WTC11 (cell line): Measurements from ENCODE around the gene SNX25. TPM values are rescaled to one million over a fixed set of nuclear protein-coding genes. Genes with fewer than 3 reads are reported as not detected.
A peak's percentile ranks its signal among the peaks of the same experiment; 100 is the strongest.

Source experiments
- ATAC-seq: fragments of 200-7000 bp; cut with Tn5 transposase; 2 replicates; pipeline ENCODE4 v1.10.0; 2021; ENCODE audit warnings: mild to moderate bottlenecking, moderate library complexity
- CTCF ChIA-PET: fragments of 300-600 bp; sonication (Branson Sonifier 250); formaldehyde crosslinking; loops from one replicate; lab custom pipeline; 2021; ENCODE audit warnings: antibody characterized with exemption; lab: Charles Lee
- POLR2A ChIA-PET: fragments of 350-600 bp; sonication (Branson Sonifier 250); formaldehyde crosslinking; loops from one replicate; lab custom pipeline; 2021; ENCODE audit warnings: antibody characterized with exemption; lab: Charles Lee
- DNase-seq: peaks from one replicate; pipeline ENCODE4 v3.0.0; 2021; ENCODE audit warnings: low spot score
- H3K27ac Mint-ChIP-seq: 2 replicates; pipeline ENCODE4 v1.8.0; 2021; ENCODE audit warnings: mixed read lengths
- H3K27me3 Mint-ChIP-seq: 2 replicates; pipeline ENCODE4 v1.8.0; 2021; ENCODE audit warnings: low read depth, mild to moderate bottlenecking, moderate library complexity, mixed read lengths
- H3K36me3 Mint-ChIP-seq: 2 replicates; pipeline ENCODE4 v1.8.0; 2021; ENCODE audit warnings: mixed read lengths
- H3K4me1 Mint-ChIP-seq: 2 replicates; pipeline ENCODE4 v1.8.0; 2022; ENCODE audit warnings: mixed read lengths
- H3K4me3 Mint-ChIP-seq: 2 replicates; pipeline ENCODE4 v1.8.0; 2021; ENCODE audit warnings: mild to moderate bottlenecking, moderate library complexity, mixed read lengths
- H3K9me3 Mint-ChIP-seq: 2 replicates; pipeline ENCODE4 v1.8.0; 2021; ENCODE audit warnings: mixed read lengths
- ATF6 ChIP-seq: sonication (generic); formaldehyde crosslinking; IDR thresholded peaks from 2 replicates; pipeline ENCODE4 v1.8.1; 2023; ENCODE audit warnings: mild to moderate bottlenecking, missing genetic modification reagents
- CREB1 ChIP-seq: sonication (generic); formaldehyde crosslinking; IDR thresholded peaks from 2 replicates; pipeline ENCODE4 v1.8.0; 2023; ENCODE audit warnings: mild to moderate bottlenecking, missing genetic modification reagents
- ESRRA ChIP-seq: sonication (generic); formaldehyde crosslinking; IDR thresholded peaks from 2 replicates; pipeline ENCODE4 v1.8.1; 2022; ENCODE audit warnings: mild to moderate bottlenecking, missing genetic modification reagents, borderline replicate concordance
- NR1H2 ChIP-seq: sonication (generic); formaldehyde crosslinking; IDR thresholded peaks from 2 replicates; pipeline ENCODE4 v1.9.0; 2021; ENCODE audit warnings: mild to moderate bottlenecking, moderate library complexity, missing genetic modification reagents
- TCF7 ChIP-seq: sonication (generic); formaldehyde crosslinking; IDR thresholded peaks from 2 replicates; pipeline ENCODE4 v1.8.0; 2022; ENCODE audit warnings: mild to moderate bottlenecking, low read depth, missing genetic modification reagents, moderate library complexity
- TP53 ChIP-seq: sonication (generic); formaldehyde crosslinking; IDR thresholded peaks from 2 replicates; pipeline ENCODE4 v1.8.1; 2023; ENCODE audit warnings: mild to moderate bottlenecking, missing genetic modification reagents
- ZMAT4 ChIP-seq: fragments of 250-450 bp; sonication (Bioruptor Pico); IDR thresholded peaks from 2 replicates; pipeline ENCODE4 v1.9.0; 2021; ENCODE audit warnings: mild to moderate bottlenecking
- ZNF219 ChIP-seq: sonication (generic); formaldehyde crosslinking; IDR thresholded peaks from 2 replicates; pipeline ENCODE4 v1.8.0; 2023; ENCODE audit warnings: missing genetic modification reagents, mild to moderate bottlenecking, borderline replicate concordance
- ZNF317 ChIP-seq: sonication (generic); formaldehyde crosslinking; IDR thresholded peaks from 2 replicates; pipeline ENCODE4 v1.8.1; 2023; ENCODE audit warnings: low read depth, mild to moderate bottlenecking, moderate library complexity, missing genetic modification reagents, borderline replicate concordance
- ZNF416 ChIP-seq: fragments of 250-450 bp; sonication (Bioruptor Pico); IDR thresholded peaks from 2 replicates; pipeline ENCODE4 v1.9.0; 2021; ENCODE audit warnings: mild to moderate bottlenecking, inconsistent platforms
- ZNF671 ChIP-seq: fragments of 250-450 bp; sonication (Bioruptor Pico); IDR thresholded peaks from 2 replicates; pipeline ENCODE4 v1.8.0; 2021; ENCODE audit warnings: mild to moderate bottlenecking
- total RNA-seq: library from RNA; stranded (reverse); gene quantifications from 3 replicates; pipeline ENCODE4 v1.2.3, GENCODE V29; 2021
- TF ChIP-seq, protein P1 (sequence below): sonication (generic); formaldehyde crosslinking; IDR thresholded peaks from 2 replicates; pipeline ENCODE4 v1.8.0; 2023; ENCODE audit warnings: missing genetic modification reagents, mild to moderate bottlenecking, borderline replicate concordance
- TF ChIP-seq, protein P2 (sequence below): fragments of 200-600 bp; IDR thresholded peaks from 2 replicates; pipeline ENCODE4 v1.8.0; 2022; ENCODE audit warnings: antibody characterized with exemption
- TF ChIP-seq, protein P3 (sequence below): sonication (generic); formaldehyde crosslinking; IDR thresholded peaks from 2 replicates; pipeline ENCODE4 v1.8.0; 2022; ENCODE audit warnings: mild to moderate bottlenecking, missing genetic modification reagents
- TF ChIP-seq, protein P4 (sequence below): fragments of 250-450 bp; sonication (Bioruptor Pico); conservative IDR thresholded peaks from 2 replicates; pipeline ENCODE4 v1.9.0; 2021; ENCODE audit warnings: mild to moderate bottlenecking

SNX25 gene
- total RNA-seq, 1 experiment from 2014 or later = 16.9 TPM

DNA sequence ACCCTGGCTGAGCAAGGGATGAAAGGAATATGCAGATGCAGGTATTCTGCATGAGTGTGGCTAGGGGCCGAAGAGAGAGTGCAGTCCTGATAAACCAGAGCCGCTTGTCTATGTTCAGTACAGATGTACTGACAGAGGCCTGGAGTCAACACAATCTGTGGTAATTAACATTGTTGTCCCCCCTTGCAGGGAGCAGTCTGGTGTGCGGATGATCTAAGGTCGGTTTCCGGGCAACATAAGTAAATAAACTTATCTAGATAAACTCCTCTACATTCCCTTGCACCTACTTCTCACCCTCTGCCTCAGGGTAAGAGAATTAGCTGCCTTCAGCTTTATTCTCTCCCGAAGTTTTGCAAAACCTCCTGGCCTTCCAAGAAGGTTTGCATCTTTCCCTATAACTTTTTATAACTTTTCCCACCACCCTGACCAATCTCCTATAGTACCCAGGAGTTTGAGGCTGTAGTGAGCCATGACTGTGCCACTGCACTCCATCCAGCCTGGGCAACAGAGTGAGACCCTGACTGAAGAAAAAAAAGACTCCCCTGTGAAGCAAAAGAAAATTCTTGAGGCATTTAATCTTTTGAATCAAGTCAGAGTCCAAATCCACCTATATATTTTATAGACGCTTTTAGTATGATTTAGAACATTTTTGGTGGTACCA lies 26.6 kb downstream of the SNX25 start:
- peaks cover 19% of the 10 kb centered on the region for H3K36me3 Mint-ChIP-seq
- no peak overlapping the region for H3K27ac Mint-ChIP-seq
- ATAC-seq = peak; percentile 38; the same call in 1 of the 2 replicates
- no peak for DNase-seq
- H3K4me3 Mint-ChIP-seq = no peak overlapping the region
- no peak for TF ChIP-seq ESRRA (CRISPR knock-in tag)
- TF ChIP-seq ZNF416 = no peak
- TF ChIP-seq NR1H2 (CRISPR knock-in tag) = no peak
- no peak for TF ChIP-seq ZNF671 (CRISPR knock-in tag)
- TF ChIP-seq TP53 (CRISPR knock-in tag) = no peak
- TF ChIP-seq, protein P1, sequence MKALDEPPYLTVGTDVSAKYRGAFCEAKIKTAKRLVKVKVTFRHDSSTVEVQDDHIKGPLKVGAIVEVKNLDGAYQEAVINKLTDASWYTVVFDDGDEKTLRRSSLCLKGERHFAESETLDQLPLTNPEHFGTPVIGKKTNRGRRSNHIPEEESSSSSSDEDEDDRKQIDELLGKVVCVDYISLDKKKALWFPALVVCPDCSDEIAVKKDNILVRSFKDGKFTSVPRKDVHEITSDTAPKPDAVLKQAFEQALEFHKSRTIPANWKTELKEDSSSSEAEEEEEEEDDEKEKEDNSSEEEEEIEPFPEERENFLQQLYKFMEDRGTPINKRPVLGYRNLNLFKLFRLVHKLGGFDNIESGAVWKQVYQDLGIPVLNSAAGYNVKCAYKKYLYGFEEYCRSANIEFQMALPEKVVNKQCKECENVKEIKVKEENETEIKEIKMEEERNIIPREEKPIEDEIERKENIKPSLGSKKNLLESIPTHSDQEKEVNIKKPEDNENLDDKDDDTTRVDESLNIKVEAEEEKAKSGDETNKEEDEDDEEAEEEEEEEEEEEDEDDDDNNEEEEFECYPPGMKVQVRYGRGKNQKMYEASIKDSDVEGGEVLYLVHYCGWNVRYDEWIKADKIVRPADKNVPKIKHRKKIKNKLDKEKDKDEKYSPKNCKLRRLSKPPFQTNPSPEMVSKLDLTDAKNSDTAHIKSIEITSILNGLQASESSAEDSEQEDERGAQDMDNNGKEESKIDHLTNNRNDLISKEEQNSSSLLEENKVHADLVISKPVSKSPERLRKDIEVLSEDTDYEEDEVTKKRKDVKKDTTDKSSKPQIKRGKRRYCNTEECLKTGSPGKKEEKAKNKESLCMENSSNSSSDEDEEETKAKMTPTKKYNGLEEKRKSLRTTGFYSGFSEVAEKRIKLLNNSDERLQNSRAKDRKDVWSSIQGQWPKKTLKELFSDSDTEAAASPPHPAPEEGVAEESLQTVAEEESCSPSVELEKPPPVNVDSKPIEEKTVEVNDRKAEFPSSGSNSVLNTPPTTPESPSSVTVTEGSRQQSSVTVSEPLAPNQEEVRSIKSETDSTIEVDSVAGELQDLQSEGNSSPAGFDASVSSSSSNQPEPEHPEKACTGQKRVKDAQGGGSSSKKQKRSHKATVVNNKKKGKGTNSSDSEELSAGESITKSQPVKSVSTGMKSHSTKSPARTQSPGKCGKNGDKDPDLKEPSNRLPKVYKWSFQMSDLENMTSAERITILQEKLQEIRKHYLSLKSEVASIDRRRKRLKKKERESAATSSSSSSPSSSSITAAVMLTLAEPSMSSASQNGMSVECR (CRISPR knock-in tag) = no peak
- no peak for TF ChIP-seq CREB1 (CRISPR knock-in tag)
- TF ChIP-seq, protein P2, sequence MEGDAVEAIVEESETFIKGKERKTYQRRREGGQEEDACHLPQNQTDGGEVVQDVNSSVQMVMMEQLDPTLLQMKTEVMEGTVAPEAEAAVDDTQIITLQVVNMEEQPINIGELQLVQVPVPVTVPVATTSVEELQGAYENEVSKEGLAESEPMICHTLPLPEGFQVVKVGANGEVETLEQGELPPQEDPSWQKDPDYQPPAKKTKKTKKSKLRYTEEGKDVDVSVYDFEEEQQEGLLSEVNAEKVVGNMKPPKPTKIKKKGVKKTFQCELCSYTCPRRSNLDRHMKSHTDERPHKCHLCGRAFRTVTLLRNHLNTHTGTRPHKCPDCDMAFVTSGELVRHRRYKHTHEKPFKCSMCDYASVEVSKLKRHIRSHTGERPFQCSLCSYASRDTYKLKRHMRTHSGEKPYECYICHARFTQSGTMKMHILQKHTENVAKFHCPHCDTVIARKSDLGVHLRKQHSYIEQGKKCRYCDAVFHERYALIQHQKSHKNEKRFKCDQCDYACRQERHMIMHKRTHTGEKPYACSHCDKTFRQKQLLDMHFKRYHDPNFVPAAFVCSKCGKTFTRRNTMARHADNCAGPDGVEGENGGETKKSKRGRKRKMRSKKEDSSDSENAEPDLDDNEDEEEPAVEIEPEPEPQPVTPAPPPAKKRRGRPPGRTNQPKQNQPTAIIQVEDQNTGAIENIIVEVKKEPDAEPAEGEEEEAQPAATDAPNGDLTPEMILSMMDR = no peak
- TF ChIP-seq ZNF317 (CRISPR knock-in tag) = no peak
- no peak for TF ChIP-seq TCF7 (CRISPR knock-in tag)
- TF ChIP-seq, protein P3, sequence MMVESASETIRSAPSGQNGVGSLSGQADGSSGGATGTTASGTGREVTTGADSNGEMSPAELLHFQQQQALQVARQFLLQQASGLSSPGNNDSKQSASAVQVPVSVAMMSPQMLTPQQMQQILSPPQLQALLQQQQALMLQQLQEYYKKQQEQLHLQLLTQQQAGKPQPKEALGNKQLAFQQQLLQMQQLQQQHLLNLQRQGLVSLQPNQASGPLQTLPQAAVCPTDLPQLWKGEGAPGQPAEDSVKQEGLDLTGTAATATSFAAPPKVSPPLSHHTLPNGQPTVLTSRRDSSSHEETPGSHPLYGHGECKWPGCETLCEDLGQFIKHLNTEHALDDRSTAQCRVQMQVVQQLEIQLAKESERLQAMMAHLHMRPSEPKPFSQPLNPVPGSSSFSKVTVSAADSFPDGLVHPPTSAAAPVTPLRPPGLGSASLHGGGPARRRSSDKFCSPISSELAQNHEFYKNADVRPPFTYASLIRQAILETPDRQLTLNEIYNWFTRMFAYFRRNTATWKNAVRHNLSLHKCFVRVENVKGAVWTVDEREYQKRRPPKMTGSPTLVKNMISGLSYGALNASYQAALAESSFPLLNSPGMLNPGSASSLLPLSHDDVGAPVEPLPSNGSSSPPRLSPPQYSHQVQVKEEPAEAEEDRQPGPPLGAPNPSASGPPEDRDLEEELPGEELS (CRISPR knock-in tag) = no peak
- TF ChIP-seq ATF6 (CRISPR knock-in tag) = no peak
- no peak for TF ChIP-seq ZNF219 (CRISPR knock-in tag)
- TF ChIP-seq ZMAT4 = no peak
- TF ChIP-seq, protein P4, sequence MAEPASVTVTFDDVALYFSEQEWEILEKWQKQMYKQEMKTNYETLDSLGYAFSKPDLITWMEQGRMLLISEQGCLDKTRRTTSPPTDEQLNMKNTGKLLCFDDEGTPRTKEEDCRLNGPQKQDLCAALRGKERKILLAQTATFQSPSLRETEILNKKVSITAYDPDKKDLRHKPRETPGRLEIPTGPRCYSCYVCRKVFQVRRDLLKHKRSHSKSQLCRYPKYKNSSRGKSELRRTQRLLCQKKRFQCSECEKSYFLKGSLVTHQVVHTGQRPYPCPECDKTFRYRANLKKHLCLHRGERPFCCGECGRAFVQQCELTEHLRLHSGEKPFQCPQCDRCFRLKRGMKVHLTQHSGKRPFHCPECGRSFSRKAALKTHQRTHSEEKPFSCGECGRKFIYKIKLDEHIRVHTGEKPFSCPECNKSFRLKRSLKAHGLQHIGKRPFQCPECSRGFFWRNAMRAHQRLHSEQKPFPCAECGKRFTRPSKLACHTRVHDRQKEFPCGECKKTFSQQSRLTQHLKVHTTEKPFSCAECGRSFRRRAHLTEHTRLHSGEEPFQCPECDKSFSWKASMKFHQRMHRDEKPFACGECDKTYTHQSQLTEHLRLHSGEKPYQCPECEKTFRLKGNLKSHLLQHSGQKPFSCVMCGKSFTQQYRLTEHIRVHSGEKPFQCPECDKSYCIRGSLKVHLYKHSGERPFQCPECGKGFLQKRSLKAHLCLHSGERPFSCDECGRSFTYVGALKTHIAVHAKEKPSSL (CRISPR knock-in tag) = no peak
- ChIA-PET POLR2A (no interaction called here), CTCF (no interaction called here)
- H3K27me3 Mint-ChIP-seq = peaks cover 5% of the 10 kb centered on the region; the same call in 1 of the 2 replicates
- H3K9me3 Mint-ChIP-seq = peaks cover 13% of the 10 kb centered on the region
- H3K4me1 Mint-ChIP-seq = peaks cover 13% of the 10 kb centered on the region
